Measurements from ENCODE around the gene FLOT1. TPM values are rescaled to one million over a fixed set of nuclear protein-coding genes. Genes with fewer than 3 reads are reported as not detected.

Gene FLOT1
- total and polyA plus RNA-seq, 9 of the 15 experiments (the other 6 are each of a cell fraction or from before 2014, with no cell fraction given): 11.7 to 149 (median 118) TPM

DNA sequence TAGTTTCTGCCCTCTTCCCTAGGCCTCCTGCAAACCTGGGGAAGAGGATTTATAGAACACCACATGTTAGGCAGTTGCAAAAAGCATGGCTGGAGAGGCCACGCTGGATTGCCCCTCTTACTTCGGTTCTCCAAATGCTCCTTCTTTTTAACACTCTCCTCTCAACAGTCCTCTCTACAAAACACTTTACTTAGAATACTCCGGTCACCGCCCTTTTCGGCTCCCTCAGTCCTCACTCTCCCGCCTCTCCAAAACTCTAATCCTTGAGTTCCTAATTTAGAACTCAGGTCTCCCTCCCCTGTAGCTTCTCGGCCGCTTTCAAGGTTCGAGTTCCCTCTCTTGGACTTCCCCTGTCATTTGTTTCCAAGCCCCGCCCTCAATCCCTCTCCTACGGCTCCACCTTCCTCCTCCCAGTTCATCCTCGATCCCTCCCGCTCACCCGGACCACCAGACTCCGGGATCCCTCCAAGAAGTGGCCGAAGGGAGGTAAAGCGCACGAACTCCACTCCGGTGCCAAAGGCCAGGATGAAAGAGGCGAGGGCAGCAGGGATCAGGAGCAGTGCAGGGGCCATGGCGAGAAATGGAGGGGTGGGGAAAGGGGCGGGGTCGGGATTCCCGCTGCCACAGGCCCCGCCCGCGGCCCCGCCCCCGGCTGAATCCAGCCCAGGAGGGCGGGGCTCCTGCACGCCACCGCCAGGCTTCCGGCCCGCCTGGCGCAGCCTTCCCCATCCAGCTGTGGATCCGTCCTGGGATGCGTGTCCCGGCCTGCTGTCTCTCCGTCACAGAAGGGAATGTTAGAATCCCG lies 51.9 kb downstream of the FLOT1 start, which contains the start of gene NRM (continued):
- TF ChIP-seq, protein P1, sequence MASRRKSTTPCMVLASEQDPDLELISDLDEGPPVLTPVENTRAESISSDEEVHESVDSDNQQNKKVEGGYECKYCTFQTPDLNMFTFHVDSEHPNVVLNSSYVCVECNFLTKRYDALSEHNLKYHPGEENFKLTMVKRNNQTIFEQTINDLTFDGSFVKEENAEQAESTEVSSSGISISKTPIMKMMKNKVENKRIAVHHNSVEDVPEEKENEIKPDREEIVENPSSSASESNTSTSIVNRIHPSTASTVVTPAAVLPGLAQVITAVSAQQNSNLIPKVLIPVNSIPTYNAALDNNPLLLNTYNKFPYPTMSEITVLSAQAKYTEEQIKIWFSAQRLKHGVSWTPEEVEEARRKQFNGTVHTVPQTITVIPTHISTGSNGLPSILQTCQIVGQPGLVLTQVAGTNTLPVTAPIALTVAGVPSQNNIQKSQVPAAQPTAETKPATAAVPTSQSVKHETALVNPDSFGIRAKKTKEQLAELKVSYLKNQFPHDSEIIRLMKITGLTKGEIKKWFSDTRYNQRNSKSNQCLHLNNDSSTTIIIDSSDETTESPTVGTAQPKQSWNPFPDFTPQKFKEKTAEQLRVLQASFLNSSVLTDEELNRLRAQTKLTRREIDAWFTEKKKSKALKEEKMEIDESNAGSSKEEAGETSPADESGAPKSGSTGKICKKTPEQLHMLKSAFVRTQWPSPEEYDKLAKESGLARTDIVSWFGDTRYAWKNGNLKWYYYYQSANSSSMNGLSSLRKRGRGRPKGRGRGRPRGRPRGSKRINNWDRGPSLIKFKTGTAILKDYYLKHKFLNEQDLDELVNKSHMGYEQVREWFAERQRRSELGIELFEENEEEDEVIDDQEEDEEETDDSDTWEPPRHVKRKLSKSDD (conservative IDR thresholded peaks at IDR 0.05; ENCODE audit: low read length): no peak
- TF ChIP-seq POLR2B (IDR thresholded peaks at IDR 0.05; ENCODE audit: low read depth, partially characterized antibody): no peak
- TF ChIP-seq FOXP4 (CRISPR knock-in tag; IDR thresholded peaks at IDR 0.05; ENCODE audit: borderline replicate concordance): no peak
- TF ChIP-seq, protein P2, sequence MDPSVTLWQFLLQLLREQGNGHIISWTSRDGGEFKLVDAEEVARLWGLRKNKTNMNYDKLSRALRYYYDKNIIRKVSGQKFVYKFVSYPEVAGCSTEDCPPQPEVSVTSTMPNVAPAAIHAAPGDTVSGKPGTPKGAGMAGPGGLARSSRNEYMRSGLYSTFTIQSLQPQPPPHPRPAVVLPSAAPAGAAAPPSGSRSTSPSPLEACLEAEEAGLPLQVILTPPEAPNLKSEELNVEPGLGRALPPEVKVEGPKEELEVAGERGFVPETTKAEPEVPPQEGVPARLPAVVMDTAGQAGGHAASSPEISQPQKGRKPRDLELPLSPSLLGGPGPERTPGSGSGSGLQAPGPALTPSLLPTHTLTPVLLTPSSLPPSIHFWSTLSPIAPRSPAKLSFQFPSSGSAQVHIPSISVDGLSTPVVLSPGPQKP (CRISPR knock-in tag; IDR thresholded peaks at IDR 0.05): no peak
- TF ChIP-seq PTBP1 (IDR thresholded peaks at IDR 0.05; ENCODE audit: low read depth, low read length): no peak
- TF ChIP-seq ZC3H11A (IDR thresholded peaks at IDR 0.05; ENCODE audit: low read depth, low read length): no peak
- TF ChIP-seq, protein P3, sequence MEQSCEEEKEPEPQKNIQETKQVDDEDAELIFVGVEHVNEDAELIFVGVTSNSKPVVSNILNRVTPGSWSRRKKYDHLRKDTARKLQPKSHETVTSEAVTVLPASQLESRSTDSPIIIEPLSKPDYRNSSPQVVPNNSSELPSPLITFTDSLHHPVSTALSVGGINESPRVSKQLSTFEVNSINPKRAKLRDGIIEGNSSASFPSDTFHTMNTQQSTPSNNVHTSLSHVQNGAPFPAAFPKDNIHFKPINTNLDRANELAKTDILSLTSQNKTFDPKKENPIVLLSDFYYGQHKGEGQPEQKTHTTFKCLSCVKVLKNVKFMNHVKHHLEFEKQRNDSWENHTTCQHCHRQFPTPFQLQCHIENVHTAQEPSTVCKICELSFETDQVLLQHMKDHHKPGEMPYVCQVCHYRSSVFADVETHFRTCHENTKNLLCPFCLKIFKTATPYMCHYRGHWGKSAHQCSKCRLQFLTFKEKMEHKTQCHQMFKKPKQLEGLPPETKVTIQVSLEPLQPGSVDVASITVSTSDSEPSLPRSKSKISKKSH (CRISPR knock-in tag; IDR thresholded peaks at IDR 0.05): no peak
- no peak for TF ChIP-seq TAF7 (tag; IDR thresholded peaks at IDR 0.05)
- peak; percentile 58; the same call in 1 of the 2 replicates for TF ChIP-seq MEF2A (IDR thresholded peaks at IDR 0.05; ENCODE audit: control insufficient read depth, low read depth, low read length)
- TF ChIP-seq TFAM (CRISPR knock-in tag; conservative IDR thresholded peaks at IDR 0.05): no peak
- peak in 1 of 2 experiments; percentile 50; a peak in 1 of 4 replicates for TF ChIP-seq KDM4B (IDR thresholded peaks at IDR 0.05; ENCODE audit: borderline replicate concordance in 2 of 2, low read depth in 1 of 2)
- TF ChIP-seq PHF21A (IDR thresholded peaks at IDR 0.05; ENCODE audit: borderline replicate concordance, low read depth): no peak
- peak; percentile 16; the same call in 1 of the 2 replicates for TF ChIP-seq JUND (IDR thresholded peaks at IDR 0.05; ENCODE audit: borderline replicate concordance, low read depth, low read length)
- TF ChIP-seq JUND (tag; IDR thresholded peaks at IDR 0.05; ENCODE audit: borderline replicate concordance, low read depth, low read length): 0 out of 3 replicates have a peak, but pooled peaks have one; percentile 6
- no peak for TF ChIP-seq NCOA4 (IDR thresholded peaks at IDR 0.05; ENCODE audit: partially characterized antibody)
- no peak for TF ChIP-seq TSC22D4 (tag; IDR thresholded peaks at IDR 0.05)
